Activated T-helper 1 cell treated with Interleukin-2 at 50 U/mL for 16 hours (primary cell): ENCODE results near the gene MAMLD1.

Source experiments
- DNase-seq: peaks from one replicate; pipeline ENCODE4 v3.0.0-alpha.2; 2020; ENCODE audit warnings: low read depth

MAMLD1 gene

GRCh38 chrX:150408007-150408406, 44.9 kb downstream of the MAMLD1 start:
- DNase-seq = no peak

- DNase-seq = no peak
Measured at GRCh38 chrX:150408561-150408960, 45.4 kb downstream of the MAMLD1 start.

GRCh38 chrX:150409486-150409885, 46.4 kb downstream of the MAMLD1 start:
- no peak for DNase-seq

- no peak for DNase-seq
Measured at GRCh38 chrX:150409964-150410363, 46.8 kb downstream of the MAMLD1 start.

GRCh38 chrX:150410513-150410912, 47.4 kb downstream of the MAMLD1 start:
- no peak for DNase-seq

DNA sequence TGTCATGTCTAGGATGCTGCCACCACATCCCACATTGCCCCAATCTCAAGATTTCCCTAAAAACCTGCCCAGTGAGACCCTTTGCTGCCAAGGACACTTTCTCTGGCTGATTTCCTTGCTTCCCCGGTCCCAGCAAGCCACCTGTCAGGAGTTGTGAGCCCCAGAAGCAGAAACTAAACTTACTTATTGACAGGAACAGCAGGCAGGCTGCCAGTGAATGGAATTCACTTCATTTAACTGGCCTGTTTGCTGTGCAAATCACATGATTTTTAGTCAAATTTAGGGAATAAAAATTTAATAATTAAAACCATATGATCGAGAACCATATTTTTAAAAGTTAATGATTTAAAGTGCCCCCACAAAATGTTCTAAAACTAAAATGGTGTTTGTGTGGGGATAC, 48.5 kb downstream of the MAMLD1 start:
- DNase-seq = no peak

DNA sequence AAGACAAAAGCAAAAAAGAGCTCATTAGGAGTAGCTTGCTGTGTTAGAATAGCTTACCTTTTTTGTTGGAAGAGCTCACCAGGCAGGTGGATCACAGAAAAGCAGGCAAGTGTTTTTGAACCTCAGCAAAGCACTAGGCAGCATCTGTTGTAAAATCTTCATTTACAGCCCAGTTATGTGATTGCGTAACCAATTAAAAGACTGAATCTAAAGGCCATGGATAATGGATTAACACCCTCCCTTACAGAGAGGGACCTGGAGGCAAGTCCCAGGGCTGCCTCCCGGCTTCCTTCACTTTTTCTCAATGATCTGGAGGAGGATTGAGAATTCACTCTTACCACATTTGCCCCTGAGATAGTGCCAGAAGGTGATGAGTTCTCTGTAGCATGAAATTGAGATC, 51.1 kb downstream of the MAMLD1 start:
- DNase-seq = no peak

DNA sequence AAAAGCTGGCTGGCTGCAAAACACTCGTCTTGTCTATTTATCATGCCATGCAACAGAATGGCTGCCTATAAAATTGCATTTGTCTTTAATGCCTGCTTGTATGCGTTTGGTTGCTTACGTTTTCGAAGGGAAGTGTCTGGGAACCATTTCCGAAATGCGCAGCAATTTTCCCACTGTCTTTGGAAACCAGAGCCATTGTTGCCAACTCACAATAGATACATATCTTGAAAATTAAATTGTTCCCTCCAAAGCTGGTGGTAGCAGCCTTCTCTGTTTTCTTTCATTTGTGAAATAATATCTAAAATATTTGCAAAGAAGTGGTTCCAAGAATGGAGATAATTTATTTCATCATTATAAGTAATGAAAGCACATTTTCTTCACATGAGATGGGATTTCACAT, 53.4 kb downstream of the MAMLD1 start:
- no peak for DNase-seq

- no peak for DNase-seq
Measured at GRCh38 chrX:150421816-150422215, 58.7 kb downstream of the MAMLD1 start.

DNA sequence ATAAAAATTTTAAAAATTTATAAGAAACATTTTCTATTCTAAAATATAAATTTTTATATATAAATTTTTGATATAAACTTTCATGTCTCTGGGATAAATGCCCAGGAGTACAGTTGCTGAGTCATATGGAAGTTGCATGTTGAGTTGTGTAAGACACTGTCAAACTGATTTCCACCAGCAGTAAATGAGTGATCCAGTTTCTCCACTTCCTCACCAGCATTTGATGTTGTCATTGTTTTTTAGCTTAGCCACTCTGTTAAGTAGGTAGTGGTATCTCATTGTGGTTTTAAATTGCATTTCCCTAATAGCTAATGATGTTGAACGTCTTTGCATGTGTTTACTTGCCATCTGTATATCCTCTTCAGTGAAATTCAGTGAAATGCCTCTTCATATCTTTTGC, 66.5 kb downstream of the MAMLD1 start:
- no peak for DNase-seq

DNA sequence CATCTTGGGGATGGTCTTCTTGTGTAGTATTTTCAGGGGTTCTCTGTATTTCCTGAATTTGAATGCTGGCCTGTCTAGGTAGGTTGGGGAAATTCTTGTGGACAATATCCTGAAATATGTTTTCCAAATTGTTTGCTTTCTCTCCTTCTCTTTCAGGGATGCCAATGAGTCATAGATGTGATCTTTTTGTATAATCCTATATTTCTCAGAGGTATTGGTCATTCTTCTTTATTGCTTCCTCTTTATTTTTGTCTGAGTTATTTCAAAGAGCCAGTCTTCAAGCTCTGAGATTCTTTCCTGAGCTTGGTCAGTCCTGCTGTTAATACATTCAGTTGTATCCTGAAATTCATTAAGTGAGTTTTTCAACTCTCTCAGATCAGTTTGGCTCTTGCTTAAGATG, 73.1 kb downstream of the MAMLD1 start:
- no peak for DNase-seq

GRCh38 chrX:150438165-150438564, 75.0 kb downstream of the MAMLD1 start:
- DNase-seq = no peak

DNA sequence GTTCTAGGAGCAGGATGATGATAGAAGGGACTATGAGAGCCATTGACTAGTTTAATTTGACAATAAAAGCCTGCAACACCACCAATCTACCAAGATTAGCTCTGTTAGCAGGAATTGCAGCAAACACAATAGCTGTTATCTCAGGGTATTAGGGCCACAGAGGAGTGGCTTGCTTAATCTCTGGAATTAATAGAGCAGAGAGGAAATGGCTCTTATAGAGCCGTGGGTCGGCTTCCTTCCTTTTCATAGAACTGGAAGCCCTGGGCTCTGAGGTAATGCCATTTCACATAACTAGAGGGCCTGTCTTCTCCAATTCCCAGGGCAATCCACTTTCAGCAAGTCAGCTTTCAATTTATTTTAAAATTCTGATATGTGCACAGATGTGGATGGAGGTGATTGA, 83.0 kb downstream of the MAMLD1 start:
- DNase-seq = no peak

GRCh38 chrX:150446995-150447394, 83.9 kb downstream of the MAMLD1 start:
- no peak for DNase-seq

DNA sequence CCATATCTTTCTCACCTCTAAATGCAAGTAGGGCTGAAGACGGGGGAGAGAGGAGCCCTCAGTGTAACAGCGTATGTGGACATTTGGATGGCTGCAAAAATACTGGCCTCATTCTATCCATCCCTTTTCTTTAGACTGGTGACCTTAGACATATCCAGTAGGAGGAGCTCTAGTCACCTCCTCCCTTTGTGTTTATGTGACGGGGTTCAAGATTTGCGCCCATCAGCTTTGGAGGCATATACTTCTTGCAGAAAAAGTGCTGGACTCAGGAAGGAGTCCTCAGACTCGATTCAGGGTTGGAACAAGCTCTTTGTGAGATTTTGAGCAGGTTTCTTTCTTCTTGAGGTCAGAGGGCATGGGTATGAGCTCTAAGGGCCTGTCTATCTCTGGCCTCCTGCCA, 86.2 kb downstream of the MAMLD1 start:
- no peak for DNase-seq

DNA sequence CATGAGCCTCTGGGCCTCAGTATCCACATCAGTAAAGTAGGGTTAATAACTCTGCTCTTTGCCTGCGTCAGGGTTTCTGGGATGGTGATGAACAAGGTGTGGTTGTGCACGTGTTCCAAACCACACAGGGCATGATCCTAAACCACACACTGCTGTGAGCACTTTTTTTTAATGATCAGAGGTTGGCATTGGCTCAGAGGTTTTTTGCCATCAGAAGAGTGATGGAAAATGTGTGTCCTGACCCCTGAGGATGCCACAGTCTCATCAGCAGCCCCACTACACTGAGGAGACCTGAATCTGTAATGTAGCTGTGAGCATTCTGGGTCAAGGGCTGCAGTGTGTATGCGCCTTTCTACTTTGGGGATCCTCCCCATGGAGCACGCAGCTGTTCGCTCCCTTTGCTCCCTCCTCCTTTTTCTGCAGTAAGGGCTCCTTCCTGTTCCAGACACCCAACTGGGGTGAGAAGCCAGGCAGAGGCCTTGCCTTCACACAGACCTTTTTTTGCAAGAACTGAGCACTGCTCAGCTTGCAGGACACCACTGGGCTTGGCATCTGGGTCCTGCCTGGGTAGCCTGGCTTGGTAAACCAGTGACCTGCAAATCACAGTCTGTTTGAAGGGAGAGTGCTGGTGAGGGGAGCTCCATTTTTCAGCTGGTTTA, 87.5 kb downstream of the MAMLD1 start:
- no peak for DNase-seq

DNA sequence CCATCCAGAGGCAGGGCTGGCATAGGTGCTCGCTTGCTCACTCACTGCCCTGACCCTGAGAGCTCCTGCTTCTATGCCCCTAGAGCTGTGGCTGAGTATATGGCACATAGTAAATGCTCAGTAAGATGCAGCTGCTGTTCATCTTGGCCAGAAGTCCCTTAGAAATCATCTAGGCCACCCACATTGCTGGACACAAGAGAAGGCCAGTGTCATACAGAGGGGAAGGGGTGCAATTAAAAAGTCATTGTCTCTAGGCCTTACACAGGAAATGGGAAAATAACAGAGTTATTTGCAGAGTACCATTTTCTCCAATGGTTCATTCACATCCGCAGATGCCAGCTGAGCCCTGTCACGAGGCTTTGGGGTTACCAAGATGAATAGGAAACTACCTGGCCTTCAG, 88.8 kb downstream of the MAMLD1 start:
- DNase-seq = no peak

GRCh38 chrX:150454083-150454482, 91.0 kb downstream of the MAMLD1 start:
- no peak for DNase-seq

GRCh38 chrX:150454508-150455214, 91.5 kb downstream of the MAMLD1 start:
- DNase-seq = no peak

- no peak for DNase-seq
Measured at GRCh38 chrX:150455215-150455608, 92.1 kb downstream of the MAMLD1 start.

GRCh38 chrX:150456466-150456865, 93.3 kb downstream of the MAMLD1 start:
- DNase-seq = no peak

DNA sequence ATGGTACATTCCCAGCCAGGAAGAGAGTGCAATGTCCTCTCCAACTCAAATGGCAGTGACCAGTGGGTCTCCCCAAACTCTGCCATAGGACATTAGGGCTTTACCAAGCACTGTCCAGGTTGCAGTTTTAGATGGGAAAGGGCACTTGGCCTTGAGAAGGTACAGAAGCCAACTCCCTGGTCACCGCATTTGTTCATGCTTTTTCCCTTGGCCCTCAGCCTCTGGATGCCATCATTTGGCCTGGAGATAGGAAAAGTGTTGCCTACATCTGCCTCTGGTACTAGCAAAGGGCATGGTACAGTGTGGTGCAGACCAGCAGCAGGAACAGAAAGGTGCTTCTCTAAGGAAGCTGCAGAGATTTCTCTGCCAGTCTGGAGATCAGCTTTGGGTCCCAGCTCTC, 93.8 kb downstream of the MAMLD1 start:
- no peak for DNase-seq

DNA sequence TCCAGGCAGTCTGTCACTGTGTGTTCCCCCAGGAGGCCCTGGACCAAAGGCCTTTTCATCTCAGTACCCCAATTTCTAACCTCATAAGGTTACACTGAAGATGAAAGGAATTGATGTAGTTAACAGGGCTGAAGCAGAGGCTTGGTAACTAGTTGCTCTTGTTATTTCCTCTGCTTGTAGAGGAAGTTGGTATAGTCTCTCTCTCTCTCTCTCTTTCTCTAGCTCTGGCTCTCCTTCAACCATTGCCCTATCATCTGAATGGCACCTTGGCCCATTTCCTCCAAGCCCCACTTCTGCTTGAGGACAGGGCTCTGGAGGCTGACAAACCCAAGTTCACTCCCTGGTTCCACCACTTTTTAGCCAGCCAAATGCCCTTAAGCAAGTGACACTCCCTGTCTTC, 96.1 kb downstream of the MAMLD1 start:
- DNase-seq = no peak

- DNase-seq = no peak
Measured at GRCh38 chrX:150460063-150460462, 96.9 kb downstream of the MAMLD1 start.
